GM21529 (cell line): ENCODE results near the gene ZNF322.
"Not testable (repeated sequence)": the region's sequence is repeated elsewhere in the genome, so short reads cannot be mapped to it uniquely, and the experiment has no call there.

Source experiments
- ATAC-seq: cut with Tn5 transposase; IDR thresholded peaks from one replicate; pipeline ENCODE4 v1.9.1; 2021; ENCODE audit not compliant: unreplicated experiment

Gene ZNF322

GRCh38 chr6:26659042-26659999 lies at the start of gene ZNF322:
Gene ZNF322, minus strand, starts transcription at chr6:26659746. Its CDS starts 21,193 bp downstream, at chr6:26638553.
- peak; percentile 99 for ATAC-seq

- not testable (repeated sequence) for ATAC-seq
Observed at GRCh38 chr6:26705780-26706179, 46.2 kb upstream of the ZNF322 start.

GRCh38 chr6:26705352-26705751 lies 45.8 kb upstream of the ZNF322 start:
- ATAC-seq: not testable (repeated sequence)

- not testable (repeated sequence) for ATAC-seq
Observed at GRCh38 chr6:26701023-26701747, 41.6 kb upstream of the ZNF322 start.

GRCh38 chr6:26697496-26697895 lies 38.0 kb upstream of the ZNF322 start:
- not testable (repeated sequence) for ATAC-seq

GRCh38 chr6:26689324-26689947 lies 29.9 kb upstream of the ZNF322 start:
- ATAC-seq: not testable (repeated sequence)

- not testable (repeated sequence) for ATAC-seq
Observed at GRCh38 chr6:26682435-26683042, 23.0 kb upstream of the ZNF322 start.

GRCh38 chr6:26673287-26673686 lies 13.7 kb upstream of the ZNF322 start:
- not testable (repeated sequence) for ATAC-seq

GRCh38 chr6:26670558-26670957 lies 11.0 kb upstream of the ZNF322 start:
- ATAC-seq: not testable (repeated sequence)

GRCh38 chr6:26670003-26670402 lies 10.5 kb upstream of the ZNF322 start:
- not testable (repeated sequence) for ATAC-seq

- ATAC-seq: peak; percentile 35
Observed at GRCh38 chr6:26660000-26660361, 435 bp upstream of the ZNF322 start.

- no peak for ATAC-seq
Observed at GRCh38 chr6:26657256-26657655, 2.3 kb downstream of the ZNF322 start.

GRCh38 chr6:26653007-26653406 lies 6.5 kb downstream of the ZNF322 start:
- no peak for ATAC-seq

- no peak for ATAC-seq
Observed at GRCh38 chr6:26651133-26651781, 8.3 kb downstream of the ZNF322 start.

GRCh38 chr6:26646074-26646473 lies 13.5 kb downstream of the ZNF322 start:
- ATAC-seq: no peak

GRCh38 chr6:26640806-26641205 lies 18.7 kb downstream of the ZNF322 start:
- ATAC-seq: no peak

GRCh38 chr6:26629359-26629758 lies 30.2 kb downstream of the ZNF322 start:
- ATAC-seq: no peak

- ATAC-seq: no peak
Observed at GRCh38 chr6:26627843-26628242, 31.7 kb downstream of the ZNF322 start.

GRCh38 chr6:26624557-26624956 lies 35.0 kb downstream of the ZNF322 start:
- ATAC-seq: no peak

GRCh38 chr6:26623339-26623859 lies 36.1 kb downstream of the ZNF322 start:
- no peak for ATAC-seq
